OCI-LY3 (cell line): Measurements from ENCODE around the gene MLH3.

Experiments
- H2AFZ ChIP-seq: fragments of 200-600, 300-600 bp; shearing (Covaris generic); 2 replicates; pipeline ENCODE4 v1.6.0; 2014; ENCODE audit warnings: antibody characterized with exemption, low read depth, low read length
- H3K27ac ChIP-seq: fragments of 200-600, 300-600 bp; sonication (generic); 2 replicates; pipeline ENCODE4 v1.5.1; 2014; ENCODE audit warnings: mild to moderate bottlenecking, low read length, moderate library complexity, mixed read lengths
- H3K27me3 ChIP-seq: fragments of 200-600, 300-600 bp; sonication (generic); 2 replicates; pipeline ENCODE4 v1.6.1; 2014; ENCODE audit warnings: low read depth, low read length, mixed read lengths
- H3K36me3 ChIP-seq: fragments of 200-600, 300-600 bp; sonication (generic); replicated peaks from 2 replicates; pipeline ENCODE3; 2014; ENCODE audit warnings: low read depth, low read length, mixed read lengths
- H3K4me1 ChIP-seq: fragments of 300-600, 200-600 bp; sonication (generic); 2 replicates; pipeline ENCODE4 v1.6.1; 2014; ENCODE audit warnings: low read length, mixed read lengths
- H3K4me2 ChIP-seq: fragments of 200-600, 300-600 bp; sonication (generic); 2 replicates; pipeline ENCODE4 v1.6.1; 2014; ENCODE audit warnings: low read length, mixed read lengths
- H3K4me3 ChIP-seq: fragments of 300-600, 200-600 bp; sonication (generic); 2 replicates; pipeline ENCODE4 v1.5.1; 2014; ENCODE audit warnings: antibody characterized with exemption, mild to moderate bottlenecking, low read length, moderate library complexity
- H3K79me2 ChIP-seq: fragments of 300-600, 200-600 bp; shearing (Covaris generic); 2 replicates; pipeline ENCODE4 v1.6.1; 2014; ENCODE audit warnings: mild to moderate bottlenecking, low read length, mixed read lengths
- H3K9ac ChIP-seq: fragments of 300-600, 200-600 bp; shearing (Covaris generic); 2 replicates; pipeline ENCODE4 v1.6.0; 2014; ENCODE audit warnings: mild to moderate bottlenecking, low read length, moderate library complexity
- H3K9me3 ChIP-seq: fragments of 200-600, 300-600 bp; shearing (Covaris generic); 2 replicates; pipeline ENCODE4 v1.6.1; 2014; ENCODE audit warnings: low read length, mixed read lengths; ENCODE audit not compliant: insufficient read depth
- H4K20me1 ChIP-seq: fragments of 200-600, 300-600 bp; sonication (generic); 2 replicates; pipeline ENCODE4 v1.6.1; 2016; ENCODE audit warnings: low read length, mixed read lengths; ENCODE audit not compliant: insufficient read depth
- CTCF ChIP-seq: fragments of 200-600, 300-600 bp; sonication (generic); IDR thresholded peaks from 2 replicates; pipeline ENCODE4 v1.5.1; 2014; ENCODE audit warnings: antibody characterized with exemption, low read length, low read depth
- EZH2phosphoT487 ChIP-seq: fragments of 200-600 bp; shearing (Covaris generic); IDR thresholded peaks from 2 replicates; pipeline ENCODE4 v1.6.1; 2018; ENCODE audit warnings: antibody characterized with exemption, mixed run types, low read depth

The MLH3 gene

GRCh38 chr14:75095690-75096089 lies 44.4 kb upstream of the MLH3 start:
- no peak overlapping the region for H2AFZ ChIP-seq
- H4K20me1 ChIP-seq = no peaks in the 10 kb centered on the region
- H3K9ac ChIP-seq = no peak overlapping the region
- H3K27ac ChIP-seq = no peak overlapping the region
- no peak overlapping the region for H3K4me2 ChIP-seq
- H3K4me3 ChIP-seq = no peak overlapping the region
- H3K9me3 ChIP-seq = no peaks in the 10 kb centered on the region
- peaks cover 56% of the 10 kb centered on the region for H3K36me3 ChIP-seq
- TF ChIP-seq CTCF (no peak), EZH2phosphoT487 (no peak)
- no peaks in the 10 kb centered on the region for H3K4me1 ChIP-seq
- H3K27me3 ChIP-seq = no peaks in the 10 kb centered on the region
- no peaks in the 10 kb centered on the region for H3K79me2 ChIP-seq

- no peak overlapping the region for H2AFZ ChIP-seq
- H3K9me3 ChIP-seq = no peaks in the 10 kb centered on the region
- H3K36me3 ChIP-seq = peaks cover 60% of the 10 kb centered on the region
- no peak overlapping the region for H3K9ac ChIP-seq
- H3K4me3 ChIP-seq = no peak overlapping the region
- no peaks in the 10 kb centered on the region for H4K20me1 ChIP-seq
- no peak overlapping the region for H3K27ac ChIP-seq
- no peaks in the 10 kb centered on the region for H3K4me1 ChIP-seq
- TF ChIP-seq CTCF (no peak), EZH2phosphoT487 (no peak)
- H3K79me2 ChIP-seq = no peaks in the 10 kb centered on the region
- no peak overlapping the region for H3K4me2 ChIP-seq
- H3K27me3 ChIP-seq = no peaks in the 10 kb centered on the region
Observed at GRCh38 chr14:75094896-75095295, 43.6 kb upstream of the MLH3 start.

- no peak overlapping the region for H2AFZ ChIP-seq
- H3K4me2 ChIP-seq = no peak overlapping the region
- H3K27ac ChIP-seq = no peak overlapping the region
- H3K4me3 ChIP-seq = no peak overlapping the region
- H3K27me3 ChIP-seq = no peaks in the 10 kb centered on the region
- no peaks in the 10 kb centered on the region for H3K9me3 ChIP-seq
- no peaks in the 10 kb centered on the region for H3K79me2 ChIP-seq
- peaks cover 52% of the 10 kb centered on the region for H3K36me3 ChIP-seq
- no peak overlapping the region for H3K9ac ChIP-seq
- no peaks in the 10 kb centered on the region for H4K20me1 ChIP-seq
- no peaks in the 10 kb centered on the region for H3K4me1 ChIP-seq
- TF ChIP-seq CTCF = no peak
- TF ChIP-seq EZH2phosphoT487 = no peak
Observed at GRCh38 chr14:75092698-75093097, 41.4 kb upstream of the MLH3 start.

GRCh38 chr14:75091251-75091650 lies 40.0 kb upstream of the MLH3 start:
- no peaks in the 10 kb centered on the region for H3K79me2 ChIP-seq
- no peak overlapping the region for H3K4me2 ChIP-seq
- H3K27ac ChIP-seq = no peak overlapping the region
- peaks cover 56% of the 10 kb centered on the region for H3K36me3 ChIP-seq
- no peak overlapping the region for H3K4me3 ChIP-seq
- TF ChIP-seq EZH2phosphoT487 (no peak), CTCF (no peak)
- no peak overlapping the region for H3K9ac ChIP-seq
- no peaks in the 10 kb centered on the region for H3K27me3 ChIP-seq
- H2AFZ ChIP-seq = no peak overlapping the region
- H4K20me1 ChIP-seq = no peaks in the 10 kb centered on the region
- H3K4me1 ChIP-seq = no peaks in the 10 kb centered on the region
- no peaks in the 10 kb centered on the region for H3K9me3 ChIP-seq
